ENCODE measurements around the gene PIK3R2. TPM values are rescaled to one million over a fixed set of nuclear protein-coding genes. Genes with fewer than 3 reads are reported as not detected.

The PIK3R2 gene
- total RNA-seq = 2.1 and 2.5 TPM in 2 replicates

GRCh38 chr19:18152817-18153555, at the start of gene PIK3R2:
PIK3R2 (plus strand) TSS chr19:18153163; CDS start chr19:18155880, 2,717 bp downstream.

GRCh38 chr19:18173572-18174288, 20.8 kb downstream of the PIK3R2 start, which contains the start of gene IFI30:
IFI30 (plus strand) TSS chr19:18173813; CDS start chr19:18173842, 29 bp downstream.

GRCh38 chr19:18192673-18193387, 39.9 kb downstream of the PIK3R2 start, which contains the start of gene MPV17L2:
MPV17L2 (plus strand) TSS chr19:18193218; CDS start chr19:18193282, 64 bp downstream.

GRCh38 chr19:18203863-18204393, 51.0 kb downstream of the PIK3R2 start, which contains the start of gene RAB3A:
RAB3A (minus strand) TSS chr19:18204042; CDS start chr19:18202740, 1,302 bp downstream.

Other genes starting within 250 kb of the PIK3R2 start
- gene CCDC124, start 220.1 kb upstream of the PIK3R2 start, total RNA-seq = 20.7 and 31.9 TPM in 2 replicates
- gene KCNN1, start 186.1 kb upstream of the PIK3R2 start, total RNA-seq = 0.60 TPM in 1 of 2 replicates, not detected in the other
- 98.5 and 111 TPM in 2 replicates for gene ARRDC2, start 145.0 kb upstream of the PIK3R2 start, total RNA-seq
- 0.26 and 0.33 TPM in 2 replicates for gene IL12RB1, start 66.2 kb upstream of the PIK3R2 start, total RNA-seq
- gene MAST3, start 55.4 kb upstream of the PIK3R2 start, total RNA-seq = 0.98 and 1.9 TPM in 2 replicates
- gene IFI30, start 20.6 kb downstream of the PIK3R2 start, total RNA-seq = 4.5 and 9.5 TPM in 2 replicates
- 4.7 and 6.3 TPM in 2 replicates for gene MPV17L2, start 40.1 kb downstream of the PIK3R2 start, total RNA-seq
- gene RAB3A, start 50.9 kb downstream of the PIK3R2 start, total RNA-seq = 0.34 and 0.76 TPM in 2 replicates
- gene PDE4C, start 73.3 kb downstream of the PIK3R2 start, total RNA-seq = 0.09 TPM in 1 of 2 replicates, not detected in the other
- gene IQCN, start 121.3 kb downstream of the PIK3R2 start, total RNA-seq = 0.09 and 0.22 TPM in 2 replicates
- 58.0 and 102 TPM in 2 replicates for gene JUND, start 128.5 kb downstream of the PIK3R2 start, total RNA-seq
- gene LSM4, start 169.9 kb downstream of the PIK3R2 start, total RNA-seq = 88.9 and 94.1 TPM in 2 replicates
- 19.6 and 21.7 TPM in 2 replicates for gene PGPEP1, start 187.4 kb downstream of the PIK3R2 start, total RNA-seq
- 50.7 and 51.2 TPM in 2 replicates for gene GDF15, start 233.0 kb downstream of the PIK3R2 start, total RNA-seq
- gene LRRC25, start 244.5 kb downstream of the PIK3R2 start, total RNA-seq = not detected in 2 replicates

All from dermis lymphatic vessel endothelial cell (primary cell).